Mesenchymal stem cell (in vitro differentiated cells and primary cell): Measurements from ENCODE around the gene MS4A12.

Experiments
- DNase-seq: peaks from one replicate; pipeline ENCODE4 v3.0.0-alpha.2; 2013
- H2AFZ ChIP-seq: one replicate; pipeline ENCODE4 v1.6.1; 2013; ENCODE audit warnings: low read depth, mild to moderate bottlenecking, control low read depth, inconsistent platforms, low read length, moderate library complexity
- H2AK5ac ChIP-seq: 2 replicates; pipeline ENCODE4 v1.6.1; 2013; ENCODE audit warnings: low read length, moderate library complexity, mild to moderate bottlenecking, inconsistent platforms; ENCODE audit not compliant: severe bottlenecking
- H2BK120ac ChIP-seq: one replicate; pipeline ENCODE4 v1.6.1; 2013; ENCODE audit warnings: low read depth, mild to moderate bottlenecking, inconsistent platforms, low read length, moderate library complexity
- H2BK12ac ChIP-seq, 2 experiments: one replicate each; pipeline ENCODE4 v1.6.1; 2013; ENCODE audit warnings: inconsistent platforms in 2 of 2, low read length in 2 of 2, mild to moderate bottlenecking in 2 of 2, moderate library complexity in 2 of 2, control low read depth in 1 of 2
- H2BK15ac ChIP-seq: one replicate; pipeline ENCODE4 v1.6.1; 2013; ENCODE audit warnings: mild to moderate bottlenecking, low read depth, inconsistent platforms; ENCODE audit not compliant: poor library complexity, severe bottlenecking
- H2BK5ac ChIP-seq: 2 replicates; pipeline ENCODE4 v1.6.1; 2013; ENCODE audit warnings: low read depth, mild to moderate bottlenecking, low read length, control low read depth, inconsistent platforms; ENCODE audit not compliant: poor library complexity, severe bottlenecking
- H3K14ac ChIP-seq, 2 experiments: one replicate each; pipeline ENCODE4 v1.6.1; 2013; ENCODE audit warnings: inconsistent platforms in 2 of 2, low read length in 2 of 2, control low read depth in 1 of 2, mild to moderate bottlenecking in 1 of 2, moderate library complexity in 1 of 2
- H3K18ac ChIP-seq, 2 experiments: one replicate each; pipeline ENCODE4 v1.6.1; 2013; ENCODE audit warnings: inconsistent platforms in 2 of 2, low read length in 2 of 2, control low read depth in 1 of 2, low read depth in 1 of 2, mild to moderate bottlenecking in 1 of 2
- H3K23ac ChIP-seq, 2 experiments: one replicate each; pipeline ENCODE4 v1.6.1; 2013; ENCODE audit warnings: inconsistent platforms in 2 of 2, low read length in 2 of 2, mild to moderate bottlenecking in 2 of 2, moderate library complexity in 2 of 2, control low read depth in 1 of 2
- H3K27ac ChIP-seq: 2 replicates; pipeline ENCODE4 v1.5.1; 2013; ENCODE audit warnings: mild to moderate bottlenecking, moderate library complexity, low read length, control low read depth, inconsistent platforms; ENCODE audit not compliant: poor library complexity, severe bottlenecking
- H3K27me3 ChIP-seq, 2 experiments: 2 replicates each; pipeline versions ENCODE4 v1.6.1 to v1.7.0; 2013; ENCODE audit warnings: low read length in 2 of 2, mild to moderate bottlenecking in 2 of 2, moderate library complexity in 2 of 2, control low read depth in 1 of 2, inconsistent platforms in 1 of 2; ENCODE audit not compliant: control insufficient read depth in 1 of 2, insufficient read depth in 1 of 2
- H3K36me3 ChIP-seq, 2 experiments: 2 replicates each; pipeline versions ENCODE4 v1.6.1 to v1.7.0; 2013; ENCODE audit warnings: low read length in 2 of 2, control low read depth in 1 of 2, inconsistent platforms in 1 of 2, low read depth in 1 of 2, mild to moderate bottlenecking in 1 of 2; ENCODE audit not compliant: insufficient read depth in 2 of 2, control insufficient read depth in 1 of 2
- H3K4ac ChIP-seq, 2 experiments: one replicate each; pipeline ENCODE4 v1.6.1; 2013; ENCODE audit warnings: inconsistent platforms in 2 of 2, low read length in 2 of 2, mild to moderate bottlenecking in 2 of 2, moderate library complexity in 2 of 2, control low read depth in 1 of 2, low read depth in 1 of 2
- H3K4me1 ChIP-seq: 2 replicates; pipeline ENCODE4 v1.6.1; 2013; ENCODE audit warnings: low read depth, low read length, control low read depth; ENCODE audit not compliant: control insufficient read depth, insufficient read depth
- H3K4me2 ChIP-seq: 2 replicates; pipeline ENCODE4 v1.6.1; 2013; ENCODE audit warnings: low read length, mild to moderate bottlenecking, inconsistent platforms; ENCODE audit not compliant: poor library complexity, severe bottlenecking
- H3K4me3 ChIP-seq, 2 experiments: 2 replicates each; pipeline versions ENCODE4 v1.5.1 to v1.7.0; 2013; ENCODE audit warnings: low read length in 2 of 2, mild to moderate bottlenecking in 2 of 2, control low read depth in 1 of 2, low read depth in 1 of 2; ENCODE audit not compliant: insufficient read depth in 1 of 2
- H3K79me1 ChIP-seq: replicated peaks from 2 replicates; pipeline ENCODE4 v1.6.1; 2013; ENCODE audit warnings: mild to moderate bottlenecking, control low read depth, low read length, inconsistent platforms; ENCODE audit not compliant: poor library complexity, severe bottlenecking
- H3K9ac ChIP-seq: 2 replicates; pipeline ENCODE4 v1.7.0; 2013; ENCODE audit warnings: mild to moderate bottlenecking, low read length, moderate library complexity
- H3K9me3 ChIP-seq: 2 replicates; pipeline ENCODE4 v1.7.0; 2013; ENCODE audit warnings: mild to moderate bottlenecking, low read length; ENCODE audit not compliant: control insufficient read depth
- H4K8ac ChIP-seq: one replicate; pipeline ENCODE4 v1.6.1; 2013; ENCODE audit warnings: inconsistent platforms, mild to moderate bottlenecking, low read length, moderate library complexity
- H4K91ac ChIP-seq: one replicate; pipeline ENCODE4 v1.6.1; 2013; ENCODE audit warnings: mild to moderate bottlenecking, low read length, inconsistent platforms
- WGBS: methylation state at CpG from one replicate; pipeline ENCODE4 v1.1.7; 2013; ENCODE audit warnings: mixed read lengths; 5-methylcytosine and 5-hydroxymethylcytosine counted together

MS4A12 gene

GRCh38 chr11:60468829-60469228 lies 23.7 kb upstream of the MS4A12 start:
- Histone ChIP-seq H3K4ac (no peak overlapping the region), H4K8ac (no peak overlapping the region), H2BK15ac (no peak overlapping the region), H3K4me2 (no peak overlapping the region), H3K4me1 (no peaks in the 10 kb centered on the region), H2AFZ (no peak overlapping the region), H3K4me3 (no peak overlapping the region), H2BK5ac (no peak overlapping the region), H3K27ac (no peak overlapping the region), H3K36me3 (no peaks in the 10 kb centered on the region), H3K18ac (no peak overlapping the region), H3K27me3 (peaks cover 0 to 3% of the 10 kb centered on the region in 2 experiments), H4K91ac (no peak overlapping the region), H3K9me3 (no peaks in the 10 kb centered on the region), H3K23ac (no peak overlapping the region), H3K14ac (no peak overlapping the region), H2BK120ac (no peak overlapping the region), H3K79me1 (no peaks in the 10 kb centered on the region), H2AK5ac (no peak overlapping the region), H2BK12ac (no peak overlapping the region), H3K9ac (no peak overlapping the region)
- no peak for DNase-seq
- 67% methylated on average over 2 of the region's 2 CpGs for WGBS

- no peak for DNase-seq
- H2BK12ac ChIP-seq, result no peak overlapping the region
- no peak overlapping the region for H4K8ac ChIP-seq
- no CpG with 5 or more reads among the region's 2 CpGs for WGBS
- no peak overlapping the region for H4K91ac ChIP-seq
- H3K79me1 ChIP-seq, result no peaks in the 10 kb centered on the region
- H3K4me2 ChIP-seq, result no peak overlapping the region
- H2AK5ac ChIP-seq, result no peak overlapping the region
- H3K4me3 ChIP-seq, result no peak overlapping the region
- H3K4me1 ChIP-seq, result no peaks in the 10 kb centered on the region
- no peak overlapping the region for H2BK5ac ChIP-seq
- no peak overlapping the region for H2BK15ac ChIP-seq
- no peaks in the 10 kb centered on the region for H3K36me3 ChIP-seq
- H3K18ac ChIP-seq, result no peak overlapping the region
- H3K9ac ChIP-seq, result no peak overlapping the region
- no peak overlapping the region for H3K27ac ChIP-seq
- H2AFZ ChIP-seq, result no peak overlapping the region
- H3K23ac ChIP-seq, result no peak overlapping the region
- H3K27me3 ChIP-seq, result peaks cover 0 to under 1% of the 10 kb centered on the region in 2 experiments
- no peaks in the 10 kb centered on the region for H3K9me3 ChIP-seq
- no peak overlapping the region for H3K4ac ChIP-seq
- H3K14ac ChIP-seq, result no peak overlapping the region
- H2BK120ac ChIP-seq, result no peak overlapping the region
These were observed 22.9 kb upstream of the MS4A12 start for GRCh38 chr11:60469723-60470122.

DNA sequence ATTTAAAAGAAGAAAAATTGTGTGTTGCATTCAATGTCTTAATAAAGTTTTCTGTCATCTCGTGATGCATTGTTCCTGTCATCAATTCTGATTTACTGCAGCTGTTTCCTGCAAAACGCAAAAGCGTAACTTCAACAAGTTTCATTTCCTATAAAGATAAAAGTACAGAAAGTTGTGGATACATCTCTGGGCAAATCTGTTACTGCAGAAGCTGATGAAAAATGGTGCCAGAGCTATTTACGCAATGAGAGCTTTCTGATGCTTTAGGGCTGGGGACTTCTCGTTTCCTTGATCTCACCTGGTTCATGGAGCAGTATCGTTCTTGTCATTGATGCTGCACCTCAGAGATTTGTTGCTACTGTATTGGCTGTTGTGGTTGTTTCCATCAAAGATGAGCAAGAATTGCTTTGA lies 15.5 kb upstream of the MS4A12 start:
- Histone ChIP-seq H3K27me3 (no peaks in the 10 kb centered on the region), H3K23ac (no peak overlapping the region), H3K4ac (no peak overlapping the region), H2BK12ac (no peak overlapping the region), H3K14ac (no peak overlapping the region), H3K79me1 (no peaks in the 10 kb centered on the region), H3K18ac (no peak overlapping the region), H2BK120ac (no peak overlapping the region), H2BK15ac (no peak overlapping the region), H3K36me3 (no peaks in the 10 kb centered on the region), H4K8ac (no peak overlapping the region), H2BK5ac (no peak overlapping the region), H2AFZ (no peak overlapping the region), H3K9ac (no peak overlapping the region), H2AK5ac (no peak overlapping the region), H3K4me1 (no peaks in the 10 kb centered on the region), H3K4me3 (no peak overlapping the region), H4K91ac (no peak overlapping the region), H3K9me3 (no peaks in the 10 kb centered on the region), H3K4me2 (no peak overlapping the region), H3K27ac (no peak overlapping the region)
- 89% methylated on average over 3 of the region's 6 CpGs for WGBS
- no peak for DNase-seq

DNA sequence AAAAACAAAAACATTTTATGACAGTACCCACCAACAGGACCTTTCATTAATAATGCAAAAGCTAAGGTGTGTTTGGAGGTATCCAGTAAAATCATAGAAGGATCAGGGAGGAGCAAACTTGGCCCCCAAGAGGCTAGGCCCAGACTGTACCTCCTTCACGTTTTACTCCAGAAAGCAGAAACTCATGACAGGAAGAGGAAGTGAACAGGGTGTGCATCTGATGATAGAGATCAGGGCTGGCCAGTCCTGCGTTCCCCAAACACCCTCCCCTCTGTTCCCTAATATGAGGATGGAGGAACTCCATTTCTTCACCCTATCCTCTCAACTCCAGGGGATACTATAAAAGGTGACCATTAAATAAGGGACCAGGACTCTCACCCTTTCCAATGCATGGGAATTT lies 10.2 kb upstream of the MS4A12 start:
- Histone ChIP-seq H2BK15ac (no peak overlapping the region), H3K4me3 (no peak overlapping the region), H2BK5ac (no peak overlapping the region), H3K27me3 (no peaks in the 10 kb centered on the region), H2AK5ac (no peak overlapping the region), H4K91ac (no peak overlapping the region), H3K4ac (no peak overlapping the region), H4K8ac (no peak overlapping the region), H2BK12ac (no peak overlapping the region), H3K18ac (no peak overlapping the region), H3K4me1 (no peaks in the 10 kb centered on the region), H3K79me1 (no peaks in the 10 kb centered on the region), H3K36me3 (no peaks in the 10 kb centered on the region), H3K27ac (no peak overlapping the region), H2AFZ (no peak overlapping the region), H3K23ac (no peak overlapping the region), H3K9me3 (no peaks in the 10 kb centered on the region), H3K14ac (no peak overlapping the region), H3K4me2 (no peak overlapping the region), H2BK120ac (no peak overlapping the region), H3K9ac (no peak overlapping the region)
- DNase-seq, result no peak
- no CpG with 5 or more reads among the region's 2 CpGs for WGBS
